Measurements from ENCODE around the gene MOSPD2.

MOSPD2 gene

GRCh38 chrX:14829643-14830042 is 43.6 kb upstream of the MOSPD2 start:
- no peak for DNase-seq
- Histone ChIP-seq H3K4me1 (ENCODE audit: low read length) (no peaks in the 10 kb centered on the region), H4K20me1 (ENCODE audit: insufficient read depth, low read length) (no peaks in the 10 kb centered on the region), H3K4me3 (ENCODE audit: low read length) (no peak overlapping the region), H2AFZ (ENCODE audit: low read length) (no peak overlapping the region), H3K36me3 (replicated peaks; ENCODE audit: insufficient read depth, low read length) (no peaks in the 10 kb centered on the region), H3K27ac (ENCODE audit: low read length) (no peak overlapping the region), H3K4me2 (ENCODE audit: low read depth, low read length) (no peak overlapping the region), H3K9me3 (replicated peaks; ENCODE audit: insufficient read depth, low read length) (no peaks in the 10 kb centered on the region), H3F3A (ENCODE audit: insufficient read depth, low read length) (no peaks in the 10 kb centered on the region), H3K79me2 (ENCODE audit: low read length) (no peaks in the 10 kb centered on the region), H3K9ac (ENCODE audit: low read length) (no peak overlapping the region), H3K9me2 (replicated peaks; ENCODE audit: insufficient read depth, low read length) (no peaks in the 10 kb centered on the region), H3K27me3 (replicated peaks; ENCODE audit: insufficient read depth, low read length) (no peaks in the 10 kb centered on the region)
- TF ChIP-seq EZH2phosphoT487 (IDR thresholded peaks at IDR 0.05; ENCODE audit: low read length) = no peak
- TF ChIP-seq CTCF (IDR thresholded peaks at IDR 0.05; ENCODE audit: low read length) = no peak

GRCh38 chrX:14832151-14832550 is 41.1 kb upstream of the MOSPD2 start:
- DNase-seq = no peak

GRCh38 chrX:14832586-14832985 is 40.6 kb upstream of the MOSPD2 start:
- H4K20me1 ChIP-seq (ENCODE audit: insufficient read depth, low read length) = no peaks in the 10 kb centered on the region
- no peak overlapping the region for H3K9ac ChIP-seq (ENCODE audit: low read length)
- H3K36me3 ChIP-seq (replicated peaks; ENCODE audit: insufficient read depth, low read length) = no peaks in the 10 kb centered on the region
- H3K4me1 ChIP-seq (ENCODE audit: low read length) = no peaks in the 10 kb centered on the region
- no peak for DNase-seq
- H3K9me2 ChIP-seq (replicated peaks; ENCODE audit: insufficient read depth, low read length) = no peaks in the 10 kb centered on the region
- no peaks in the 10 kb centered on the region for H3K79me2 ChIP-seq (ENCODE audit: low read length)
- no peaks in the 10 kb centered on the region for H3K27me3 ChIP-seq (replicated peaks; ENCODE audit: insufficient read depth, low read length)
- TF ChIP-seq EZH2phosphoT487 (IDR thresholded peaks at IDR 0.05; ENCODE audit: low read length) (no peak), CTCF (IDR thresholded peaks at IDR 0.05; ENCODE audit: low read length) (no peak), EZH2 (optimal IDR thresholded peaks at IDR 0.05; ENCODE audit: low read depth, low read length) (no peak)
- H3F3A ChIP-seq (ENCODE audit: insufficient read depth, low read length) = no peaks in the 10 kb centered on the region
- H2AFZ ChIP-seq (ENCODE audit: low read length) = no peak overlapping the region
- no peak overlapping the region for H3K4me3 ChIP-seq (ENCODE audit: low read length)
- no peak overlapping the region for H3K27ac ChIP-seq (ENCODE audit: low read length)
- H3K4me2 ChIP-seq (ENCODE audit: low read depth, low read length) = no peak overlapping the region
- H3K9me3 ChIP-seq (replicated peaks; ENCODE audit: insufficient read depth, low read length) = no peaks in the 10 kb centered on the region

More at GRCh38 chrX:14832151-14832550, 41.1 kb upstream of the MOSPD2 start:
- H3K36me3 ChIP-seq (replicated peaks; ENCODE audit: insufficient read depth, low read length) = no peaks in the 10 kb centered on the region
- H3K4me2 ChIP-seq (ENCODE audit: low read depth, low read length) = no peak overlapping the region
- H3F3A ChIP-seq (ENCODE audit: insufficient read depth, low read length) = no peaks in the 10 kb centered on the region
- TF ChIP-seq EZH2 (optimal IDR thresholded peaks at IDR 0.05; ENCODE audit: low read depth, low read length) = no peak
- no peaks in the 10 kb centered on the region for H3K79me2 ChIP-seq (ENCODE audit: low read length)
- H3K9me2 ChIP-seq (replicated peaks; ENCODE audit: insufficient read depth, low read length) = no peaks in the 10 kb centered on the region
- H3K4me3 ChIP-seq (ENCODE audit: low read length) = no peak overlapping the region
- H2AFZ ChIP-seq (ENCODE audit: low read length) = no peak overlapping the region
- H4K20me1 ChIP-seq (ENCODE audit: insufficient read depth, low read length) = no peaks in the 10 kb centered on the region
- H3K27me3 ChIP-seq (replicated peaks; ENCODE audit: insufficient read depth, low read length) = no peaks in the 10 kb centered on the region
- H3K9me3 ChIP-seq (replicated peaks; ENCODE audit: insufficient read depth, low read length) = no peaks in the 10 kb centered on the region
- no peaks in the 10 kb centered on the region for H3K4me1 ChIP-seq (ENCODE audit: low read length)
- H3K27ac ChIP-seq (ENCODE audit: low read length) = no peak overlapping the region
- H3K9ac ChIP-seq (ENCODE audit: low read length) = no peak overlapping the region

GRCh38 chrX:14837155-14837554 is 36.1 kb upstream of the MOSPD2 start:
- Histone ChIP-seq H2AFZ (ENCODE audit: low read length) (no peak overlapping the region), H3K36me3 (replicated peaks; ENCODE audit: insufficient read depth, low read length) (no peaks in the 10 kb centered on the region), H3K9ac (ENCODE audit: low read length) (no peak overlapping the region), H3K4me3 (ENCODE audit: low read length) (no peak overlapping the region), H3F3A (ENCODE audit: insufficient read depth, low read length) (no peaks in the 10 kb centered on the region), H3K27ac (ENCODE audit: low read length) (no peak overlapping the region), H3K79me2 (ENCODE audit: low read length) (no peaks in the 10 kb centered on the region), H3K9me2 (replicated peaks; ENCODE audit: insufficient read depth, low read length) (no peaks in the 10 kb centered on the region), H3K9me3 (replicated peaks; ENCODE audit: insufficient read depth, low read length) (no peaks in the 10 kb centered on the region), H4K20me1 (ENCODE audit: insufficient read depth, low read length) (no peaks in the 10 kb centered on the region), H3K27me3 (replicated peaks; ENCODE audit: insufficient read depth, low read length) (no peaks in the 10 kb centered on the region), H3K4me1 (ENCODE audit: low read length) (no peaks in the 10 kb centered on the region), H3K4me2 (ENCODE audit: low read depth, low read length) (no peak overlapping the region)
- no peak for DNase-seq
- TF ChIP-seq EZH2phosphoT487 (IDR thresholded peaks at IDR 0.05; ENCODE audit: low read length) (no peak), EZH2 (optimal IDR thresholded peaks at IDR 0.05; ENCODE audit: low read depth, low read length) (no peak), CTCF (IDR thresholded peaks at IDR 0.05; ENCODE audit: low read length) (no peak)

All from MM.1S (cell line).